ENCODE measurements around the gene PCBD2.

The PCBD2 gene

DNA sequence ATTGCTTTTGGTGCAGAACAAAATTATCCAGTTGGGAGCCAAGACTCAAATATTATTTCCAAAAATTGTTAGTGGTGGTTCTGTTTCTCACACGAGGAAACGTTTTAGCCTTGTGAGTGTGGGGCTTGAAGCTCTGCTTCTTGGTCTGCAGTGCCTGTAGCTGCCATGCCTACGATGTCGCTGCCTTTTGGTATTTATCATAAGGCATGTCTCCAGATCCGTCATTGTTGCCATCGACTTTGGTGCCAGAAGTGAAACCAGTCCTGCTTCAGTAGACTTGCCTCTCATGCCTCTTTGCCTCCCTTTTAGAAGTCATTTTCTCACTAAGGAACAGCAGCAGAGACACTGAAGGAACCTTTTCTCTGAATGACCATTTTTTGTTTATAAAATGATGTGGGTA, 33.1 kb downstream of the PCBD2 start:
- TF ChIP-seq FOXP2 (optimal IDR thresholded peaks at IDR 0.05; ENCODE audit: borderline replicate concordance, extremely low read depth, extremely low read length, insufficient read depth) (no peak), POLR2AphosphoS5 (IDR thresholded peaks at IDR 0.05; ENCODE audit: low read depth, low read length) (no peak), SIN3A (IDR thresholded peaks at IDR 0.05; ENCODE audit: borderline replicate concordance, insufficient read depth, low read length) (no peak), TAF1 (IDR thresholded peaks at IDR 0.05; ENCODE audit: borderline replicate concordance, insufficient read depth, low read length) (no peak)
- TF ChIP-seq, protein P1, sequence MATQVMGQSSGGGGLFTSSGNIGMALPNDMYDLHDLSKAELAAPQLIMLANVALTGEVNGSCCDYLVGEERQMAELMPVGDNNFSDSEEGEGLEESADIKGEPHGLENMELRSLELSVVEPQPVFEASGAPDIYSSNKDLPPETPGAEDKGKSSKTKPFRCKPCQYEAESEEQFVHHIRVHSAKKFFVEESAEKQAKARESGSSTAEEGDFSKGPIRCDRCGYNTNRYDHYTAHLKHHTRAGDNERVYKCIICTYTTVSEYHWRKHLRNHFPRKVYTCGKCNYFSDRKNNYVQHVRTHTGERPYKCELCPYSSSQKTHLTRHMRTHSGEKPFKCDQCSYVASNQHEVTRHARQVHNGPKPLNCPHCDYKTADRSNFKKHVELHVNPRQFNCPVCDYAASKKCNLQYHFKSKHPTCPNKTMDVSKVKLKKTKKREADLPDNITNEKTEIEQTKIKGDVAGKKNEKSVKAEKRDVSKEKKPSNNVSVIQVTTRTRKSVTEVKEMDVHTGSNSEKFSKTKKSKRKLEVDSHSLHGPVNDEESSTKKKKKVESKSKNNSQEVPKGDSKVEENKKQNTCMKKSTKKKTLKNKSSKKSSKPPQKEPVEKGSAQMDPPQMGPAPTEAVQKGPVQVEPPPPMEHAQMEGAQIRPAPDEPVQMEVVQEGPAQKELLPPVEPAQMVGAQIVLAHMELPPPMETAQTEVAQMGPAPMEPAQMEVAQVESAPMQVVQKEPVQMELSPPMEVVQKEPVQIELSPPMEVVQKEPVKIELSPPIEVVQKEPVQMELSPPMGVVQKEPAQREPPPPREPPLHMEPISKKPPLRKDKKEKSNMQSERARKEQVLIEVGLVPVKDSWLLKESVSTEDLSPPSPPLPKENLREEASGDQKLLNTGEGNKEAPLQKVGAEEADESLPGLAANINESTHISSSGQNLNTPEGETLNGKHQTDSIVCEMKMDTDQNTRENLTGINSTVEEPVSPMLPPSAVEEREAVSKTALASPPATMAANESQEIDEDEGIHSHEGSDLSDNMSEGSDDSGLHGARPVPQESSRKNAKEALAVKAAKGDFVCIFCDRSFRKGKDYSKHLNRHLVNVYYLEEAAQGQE (IDR thresholded peaks at IDR 0.05; ENCODE audit: insufficient read depth in 1 of 2, low read depth in 2 of 2, low read length in 2 of 2): no peak

DNA sequence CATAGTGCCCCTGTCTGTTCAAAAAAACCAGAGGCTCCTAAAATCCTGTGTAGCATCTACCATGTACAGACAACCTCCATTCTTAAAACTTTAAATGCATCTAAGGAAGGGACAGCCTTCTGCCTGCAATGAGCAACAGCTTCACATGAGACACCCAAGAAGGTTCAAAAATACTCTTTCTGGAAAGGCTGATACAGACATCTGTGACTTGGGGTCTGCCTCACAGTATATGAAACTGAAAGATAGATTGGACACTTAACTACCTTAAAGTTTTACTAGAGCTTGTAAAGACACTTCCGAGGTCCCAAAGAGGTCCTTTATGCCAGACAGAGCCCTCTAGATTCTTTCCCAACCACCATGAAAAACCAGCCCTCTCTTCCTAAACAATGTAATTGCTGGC, 34.6 kb downstream of the PCBD2 start:
- TF ChIP-seq SIN3A (IDR thresholded peaks at IDR 0.05; ENCODE audit: borderline replicate concordance, insufficient read depth, low read length): no peak
- TF ChIP-seq TAF1 (IDR thresholded peaks at IDR 0.05; ENCODE audit: borderline replicate concordance, insufficient read depth, low read length): no peak
- no peak for TF ChIP-seq FOXP2 (optimal IDR thresholded peaks at IDR 0.05; ENCODE audit: borderline replicate concordance, extremely low read depth, extremely low read length, insufficient read depth)
- TF ChIP-seq POLR2AphosphoS5 (IDR thresholded peaks at IDR 0.05; ENCODE audit: low read depth, low read length): no peak
- TF ChIP-seq, protein P1 (IDR thresholded peaks at IDR 0.05; ENCODE audit: insufficient read depth in 1 of 2, low read depth in 2 of 2, low read length in 2 of 2): no peak

DNA sequence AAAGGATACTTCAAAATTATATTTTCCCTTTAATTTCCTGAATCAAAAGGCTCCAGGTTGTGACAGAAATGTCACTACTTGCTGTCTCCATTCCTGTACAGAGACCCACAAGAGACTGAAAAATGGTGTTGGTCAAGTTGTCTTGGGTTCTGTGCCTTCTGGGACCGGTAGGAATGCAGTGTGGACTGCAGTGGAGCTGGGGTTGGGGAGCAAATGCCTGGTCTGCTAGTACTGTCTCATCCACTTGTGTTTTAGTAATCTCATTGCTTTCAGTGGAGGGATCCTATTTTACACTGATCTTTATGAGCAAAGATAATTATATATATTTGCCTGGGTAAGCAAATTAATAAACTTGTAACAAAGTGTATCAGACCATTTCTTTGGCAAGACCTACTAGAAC, 38.6 kb downstream of the PCBD2 start:
- TF ChIP-seq POLR2AphosphoS5 (IDR thresholded peaks at IDR 0.05; ENCODE audit: low read depth, low read length): no peak
- no peak for TF ChIP-seq SIN3A (IDR thresholded peaks at IDR 0.05; ENCODE audit: borderline replicate concordance, insufficient read depth, low read length)
- no peak for TF ChIP-seq TAF1 (IDR thresholded peaks at IDR 0.05; ENCODE audit: borderline replicate concordance, insufficient read depth, low read length)
- TF ChIP-seq, protein P1 (IDR thresholded peaks at IDR 0.05; ENCODE audit: insufficient read depth in 1 of 2, low read depth in 2 of 2, low read length in 2 of 2): no peak
- no peak for TF ChIP-seq FOXP2 (optimal IDR thresholded peaks at IDR 0.05; ENCODE audit: borderline replicate concordance, extremely low read depth, extremely low read length, insufficient read depth)

DNA sequence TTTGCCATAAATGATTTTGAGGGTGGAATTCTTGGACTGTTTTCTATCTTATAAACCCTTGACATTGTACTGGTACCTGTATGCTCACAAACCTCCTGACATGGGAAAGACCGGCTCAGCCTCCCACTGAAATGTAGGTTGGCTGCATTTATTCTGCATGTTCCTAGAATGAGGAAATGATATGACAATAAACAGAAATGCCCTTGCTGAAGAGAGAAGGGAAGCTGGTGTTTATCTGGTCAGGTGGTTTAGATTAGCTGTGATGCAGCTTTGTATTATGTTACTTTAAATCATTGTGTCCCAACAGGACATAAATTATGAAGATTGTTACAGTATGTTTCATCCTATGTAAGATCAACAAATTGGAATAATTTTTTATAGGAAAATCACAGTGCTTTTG, 39.7 kb downstream of the PCBD2 start:
- TF ChIP-seq POLR2AphosphoS5 (IDR thresholded peaks at IDR 0.05; ENCODE audit: low read depth, low read length) (no peak), SIN3A (IDR thresholded peaks at IDR 0.05; ENCODE audit: borderline replicate concordance, insufficient read depth, low read length) (no peak), FOXP2 (optimal IDR thresholded peaks at IDR 0.05; ENCODE audit: borderline replicate concordance, extremely low read depth, extremely low read length, insufficient read depth) (no peak), TAF1 (IDR thresholded peaks at IDR 0.05; ENCODE audit: borderline replicate concordance, insufficient read depth, low read length) (no peak)
- TF ChIP-seq, protein P1 (IDR thresholded peaks at IDR 0.05; ENCODE audit: insufficient read depth in 1 of 2, low read depth in 2 of 2, low read length in 2 of 2): no peak

DNA sequence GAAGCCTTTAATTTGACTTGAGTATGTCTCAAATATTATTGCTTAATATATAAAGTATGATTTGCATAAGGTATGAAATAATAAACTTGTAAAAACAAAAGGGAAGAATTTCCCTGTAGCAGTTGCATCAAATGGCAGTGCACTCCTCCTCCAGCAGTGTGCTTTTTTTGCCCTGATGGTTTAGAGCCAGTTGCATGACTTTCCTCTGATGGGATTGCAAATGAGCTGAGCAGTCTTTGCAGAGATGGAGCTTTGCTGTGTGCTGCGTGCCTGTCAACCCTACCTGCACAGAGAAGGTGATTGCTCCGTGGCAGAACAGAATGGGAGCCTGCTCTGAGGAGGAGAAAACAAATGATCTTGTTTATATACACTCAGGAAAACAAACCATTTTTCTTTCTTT, 40.1 kb downstream of the PCBD2 start:
- TF ChIP-seq POLR2AphosphoS5 (IDR thresholded peaks at IDR 0.05; ENCODE audit: low read depth, low read length): no peak
- TF ChIP-seq FOXP2 (optimal IDR thresholded peaks at IDR 0.05; ENCODE audit: borderline replicate concordance, extremely low read depth, extremely low read length, insufficient read depth): no peak
- TF ChIP-seq SIN3A (IDR thresholded peaks at IDR 0.05; ENCODE audit: borderline replicate concordance, insufficient read depth, low read length): no peak
- no peak for TF ChIP-seq TAF1 (IDR thresholded peaks at IDR 0.05; ENCODE audit: borderline replicate concordance, insufficient read depth, low read length)
- TF ChIP-seq, protein P1 (IDR thresholded peaks at IDR 0.05; ENCODE audit: insufficient read depth in 1 of 2, low read depth in 2 of 2, low read length in 2 of 2): no peak

Data from PFSK-1 (cell line).